Neural progenitor cell (in vitro differentiated cells): ENCODE data around the gene STX17. TPM values are rescaled to one million over a fixed set of nuclear protein-coding genes. Genes with fewer than 3 reads are reported as not detected.

Experiments used
- DNase-seq: peaks from one replicate; pipeline ENCODE4 v3.0.0-alpha.2; 2016; ENCODE audit warnings: low spot score
- H2AFZ ChIP-seq: fragments of 200-600 bp; sonication (generic); replicated peaks from 2 replicates; pipeline ENCODE4 v1.6.1; 2016; ENCODE audit warnings: antibody characterized with exemption
- H3F3A ChIP-seq: fragments of 200-600 bp; sonication (generic); 2 replicates; pipeline ENCODE4 v1.6.1; 2016; ENCODE audit warnings: antibody characterized with exemption, low read depth
- H3K27ac ChIP-seq: fragments of 200-600 bp; sonication (generic); 2 replicates; pipeline ENCODE4 v1.5.1; 2016; ENCODE audit warnings: mild to moderate bottlenecking
- H3K27me3 ChIP-seq: fragments of 200-600 bp; sonication (generic); 2 replicates; pipeline ENCODE4 v1.6.1; 2016; ENCODE audit warnings: mild to moderate bottlenecking, moderate library complexity
- H3K36me3 ChIP-seq: fragments of 200-600 bp; sonication (generic); 2 replicates; pipeline ENCODE4 v1.5.1; 2016
- H3K4me1 ChIP-seq: fragments of 200-600 bp; sonication (generic); 2 replicates; pipeline ENCODE4 v1.6.1; 2016; ENCODE audit warnings: mixed run types
- H3K4me2 ChIP-seq: fragments of 200-600 bp; sonication (generic); 2 replicates; pipeline ENCODE4 v1.6.1; 2016
- H3K4me3 ChIP-seq: fragments of 200-600 bp; sonication (generic); 2 replicates; pipeline ENCODE4 v1.5.1; 2016
- H3K79me2 ChIP-seq: fragments of 200-600 bp; sonication (generic); 2 replicates; pipeline ENCODE4 v1.6.1; 2016; ENCODE audit warnings: low read depth
- H3K9ac ChIP-seq: fragments of 200-600 bp; sonication (generic); 2 replicates; pipeline ENCODE4 v1.6.1; 2016
- H3K9me3 ChIP-seq: fragments of 200-600 bp; sonication (generic); 2 replicates; pipeline ENCODE4 v1.5.1; 2016; ENCODE audit warnings: low read depth
- H4K20me1 ChIP-seq: fragments of 200-600 bp; sonication (generic); 2 replicates; pipeline ENCODE4 v1.6.1; 2016; ENCODE audit warnings: low read depth
- H3K27ac Mint-ChIP-seq: 3 replicates; pipeline ENCODE4 v1.8.0; 2021; ENCODE audit warnings: mixed read lengths
- H3K27me3 Mint-ChIP-seq: 2 replicates; pipeline ENCODE4 v1.8.0; 2022; ENCODE audit warnings: low read depth, mild to moderate bottlenecking, inconsistent platforms, moderate library complexity, mixed read lengths; ENCODE audit not compliant: insufficient read depth
- H3K36me3 Mint-ChIP-seq: 3 replicates; pipeline ENCODE4 v1.8.0; 2021; ENCODE audit warnings: mixed read lengths
- H3K4me1 Mint-ChIP-seq: 3 replicates; pipeline ENCODE4 v1.8.0; 2021; ENCODE audit warnings: mixed read lengths
- H3K4me3 Mint-ChIP-seq: 3 replicates; pipeline ENCODE4 v1.8.0; 2021; ENCODE audit warnings: mild to moderate bottlenecking, moderate library complexity, mixed read lengths
- H3K9me3 Mint-ChIP-seq: 3 replicates; pipeline ENCODE4 v1.8.0; 2020; ENCODE audit warnings: mixed read lengths
- EZH2 ChIP-seq: fragments of 200-600 bp; sonication (generic); IDR thresholded peaks from 2 replicates; pipeline ENCODE4 v1.6.1; 2017; ENCODE audit warnings: antibody characterized with exemption, mild to moderate bottlenecking, moderate library complexity
- EZH2phosphoT487 ChIP-seq: fragments of 200-600 bp; sonication (generic); IDR thresholded peaks from 2 replicates; pipeline ENCODE4 v1.6.1; 2017; ENCODE audit warnings: antibody characterized with exemption
- total RNA-seq: library from RNA; depleted of rRNA; stranded (reverse); fragments of >200 nt; gene quantifications from 2 replicates; pipeline ENCODE4 v1.2.3, GENCODE V29; 2015; ENCODE audit warnings: low replicate concordance
- TF ChIP-seq, protein P1 (sequence below): fragments of 200-600 bp; sonication (generic); IDR thresholded peaks from 2 replicates; pipeline ENCODE4 v1.5.1; 2017; ENCODE audit warnings: antibody characterized with exemption, mild to moderate bottlenecking

STX17 gene
- total RNA-seq, 1 donor from 2014 or later: 34.4 TPM

GRCh38 chr9:100013573-100013972 is 107.1 kb downstream of the STX17 start:
- peaks cover 7% of the 10 kb centered on the region for H3K9me3 Mint-ChIP-seq
- no peak overlapping the region for H3K4me3 Mint-ChIP-seq
- Histone ChIP-seq H3K27me3 (no peaks in the 10 kb centered on the region), H3K4me2 (no peak overlapping the region), H3K9ac (no peak overlapping the region), H3K9me3 (no peaks in the 10 kb centered on the region), H3F3A (no peaks in the 10 kb centered on the region), H3K36me3 (no peaks in the 10 kb centered on the region), H2AFZ (no peak overlapping the region), H3K27ac (no peak overlapping the region), H3K4me1 (no peaks in the 10 kb centered on the region), H3K4me3 (no peak overlapping the region), H4K20me1 (no peaks in the 10 kb centered on the region), H3K79me2 (no peaks in the 10 kb centered on the region)
- DNase-seq: no peak
- H3K4me1 Mint-ChIP-seq: no peaks in the 10 kb centered on the region
- H3K27ac Mint-ChIP-seq: no peak overlapping the region
- TF ChIP-seq EZH2 (no peak), EZH2phosphoT487 (no peak)
- TF ChIP-seq, protein P1, sequence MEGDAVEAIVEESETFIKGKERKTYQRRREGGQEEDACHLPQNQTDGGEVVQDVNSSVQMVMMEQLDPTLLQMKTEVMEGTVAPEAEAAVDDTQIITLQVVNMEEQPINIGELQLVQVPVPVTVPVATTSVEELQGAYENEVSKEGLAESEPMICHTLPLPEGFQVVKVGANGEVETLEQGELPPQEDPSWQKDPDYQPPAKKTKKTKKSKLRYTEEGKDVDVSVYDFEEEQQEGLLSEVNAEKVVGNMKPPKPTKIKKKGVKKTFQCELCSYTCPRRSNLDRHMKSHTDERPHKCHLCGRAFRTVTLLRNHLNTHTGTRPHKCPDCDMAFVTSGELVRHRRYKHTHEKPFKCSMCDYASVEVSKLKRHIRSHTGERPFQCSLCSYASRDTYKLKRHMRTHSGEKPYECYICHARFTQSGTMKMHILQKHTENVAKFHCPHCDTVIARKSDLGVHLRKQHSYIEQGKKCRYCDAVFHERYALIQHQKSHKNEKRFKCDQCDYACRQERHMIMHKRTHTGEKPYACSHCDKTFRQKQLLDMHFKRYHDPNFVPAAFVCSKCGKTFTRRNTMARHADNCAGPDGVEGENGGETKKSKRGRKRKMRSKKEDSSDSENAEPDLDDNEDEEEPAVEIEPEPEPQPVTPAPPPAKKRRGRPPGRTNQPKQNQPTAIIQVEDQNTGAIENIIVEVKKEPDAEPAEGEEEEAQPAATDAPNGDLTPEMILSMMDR: no peak
- H3K36me3 Mint-ChIP-seq: peaks cover 19% of the 10 kb centered on the region
- H3K27me3 Mint-ChIP-seq: peaks cover 3% of the 10 kb centered on the region

- TF ChIP-seq EZH2 (no peak), EZH2phosphoT487 (no peak)
- TF ChIP-seq, protein P1: no peak
- no peak overlapping the region for H3K4me3 Mint-ChIP-seq
- Histone ChIP-seq H3F3A (no peaks in the 10 kb centered on the region), H3K4me3 (no peak overlapping the region), H3K9ac (no peak overlapping the region), H3K27me3 (no peaks in the 10 kb centered on the region), H2AFZ (no peak overlapping the region), H3K4me1 (no peaks in the 10 kb centered on the region), H4K20me1 (no peaks in the 10 kb centered on the region), H3K79me2 (no peaks in the 10 kb centered on the region), H3K36me3 (no peaks in the 10 kb centered on the region), H3K27ac (no peak overlapping the region), H3K9me3 (no peaks in the 10 kb centered on the region), H3K4me2 (no peak overlapping the region)
- peaks cover 7% of the 10 kb centered on the region for H3K9me3 Mint-ChIP-seq
- no peaks in the 10 kb centered on the region for H3K4me1 Mint-ChIP-seq
- DNase-seq: peak; percentile 7
- no peaks in the 10 kb centered on the region for H3K27me3 Mint-ChIP-seq
- peaks cover 17% of the 10 kb centered on the region for H3K36me3 Mint-ChIP-seq
- H3K27ac Mint-ChIP-seq: no peak overlapping the region
These were observed 108.4 kb downstream of the STX17 start for GRCh38 chr9:100014846-100015245.

DNA sequence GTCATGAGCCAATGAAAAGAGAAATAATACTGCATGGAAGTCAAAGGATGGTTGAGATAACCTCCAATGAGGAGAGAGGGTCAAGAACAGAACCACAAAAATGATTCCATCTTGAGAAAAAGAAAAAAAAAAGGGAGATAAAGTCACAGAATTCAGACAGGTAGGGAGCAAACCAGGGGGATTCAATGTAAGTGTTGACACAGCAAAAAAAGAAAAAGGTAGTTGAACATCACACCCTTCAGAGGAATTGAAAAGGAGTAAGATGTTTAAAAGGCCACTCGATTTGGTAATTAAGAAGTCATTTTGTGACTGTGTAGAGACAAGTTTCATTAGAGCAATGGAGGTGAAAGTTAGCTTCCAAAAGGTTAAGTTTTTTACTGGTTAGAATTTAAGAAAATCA is 113.1 kb downstream of the STX17 start:
- DNase-seq: no peak
- Mint-ChIP-seq H3K9me3 (no peaks in the 10 kb centered on the region), H3K27me3 (no peaks in the 10 kb centered on the region), H3K27ac (no peak overlapping the region), H3K36me3 (peaks cover 10% of the 10 kb centered on the region), H3K4me3 (no peak overlapping the region), H3K4me1 (no peaks in the 10 kb centered on the region)
- H4K20me1 ChIP-seq: no peaks in the 10 kb centered on the region
- H3K27ac ChIP-seq: no peak overlapping the region
- TF ChIP-seq, protein P1: no peak
- TF ChIP-seq EZH2 (no peak), EZH2phosphoT487 (no peak)
- H3K79me2 ChIP-seq: no peaks in the 10 kb centered on the region
- no peaks in the 10 kb centered on the region for H3K4me1 ChIP-seq
- H3K4me3 ChIP-seq: no peak overlapping the region
- no peaks in the 10 kb centered on the region for H3K36me3 ChIP-seq
- no peak overlapping the region for H3K4me2 ChIP-seq
- H3F3A ChIP-seq: no peaks in the 10 kb centered on the region
- H3K9ac ChIP-seq: no peak overlapping the region
- H3K27me3 ChIP-seq: no peaks in the 10 kb centered on the region
- H3K9me3 ChIP-seq: no peaks in the 10 kb centered on the region
- no peak overlapping the region for H2AFZ ChIP-seq

Other genes with a start within 250 kb of the STX17 start
- 0.26 and 0.59 TPM in 2 replicates for gene NR4A3, start 84.8 kb upstream of the STX17 start, total RNA-seq
- gene ERP44, start 192.3 kb downstream of the STX17 start, total RNA-seq: 12.0 and 18.0 TPM in 2 replicates
- 24.3 and 29.2 TPM in 2 replicates for gene INVS, start 192.6 kb downstream of the STX17 start, total RNA-seq